GM19025 (cell line): ENCODE measurements around the gene SNRPE.

Experiments
- ATAC-seq: cut with Tn5 transposase; IDR thresholded peaks from one replicate; pipeline ENCODE4 v1.9.1; 2021; ENCODE audit warnings: mild to moderate bottlenecking, low read depth, moderate library complexity; ENCODE audit not compliant: unreplicated experiment

Gene SNRPE

DNA sequence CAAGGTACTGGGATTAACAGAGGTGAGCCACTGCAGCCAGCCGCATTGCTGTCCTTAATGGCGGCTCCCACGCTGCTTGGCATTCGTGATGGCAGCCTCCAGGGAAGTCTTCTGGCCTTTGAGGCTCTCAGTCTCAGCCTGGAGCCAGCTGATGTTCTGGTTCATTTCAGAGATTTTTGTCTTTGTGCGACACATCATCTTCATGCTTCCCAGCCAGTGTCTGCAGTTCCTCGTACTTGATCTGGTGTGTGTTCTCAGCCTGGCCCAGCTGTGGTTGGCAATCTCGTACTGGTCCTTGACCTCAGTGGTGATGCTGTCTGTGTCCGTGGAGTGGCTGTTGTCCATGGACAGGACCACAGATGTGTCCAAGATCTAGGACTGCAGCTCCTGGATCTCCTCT, 11.7 kb downstream of the SNRPE start:
- ATAC-seq = no peak

DNA sequence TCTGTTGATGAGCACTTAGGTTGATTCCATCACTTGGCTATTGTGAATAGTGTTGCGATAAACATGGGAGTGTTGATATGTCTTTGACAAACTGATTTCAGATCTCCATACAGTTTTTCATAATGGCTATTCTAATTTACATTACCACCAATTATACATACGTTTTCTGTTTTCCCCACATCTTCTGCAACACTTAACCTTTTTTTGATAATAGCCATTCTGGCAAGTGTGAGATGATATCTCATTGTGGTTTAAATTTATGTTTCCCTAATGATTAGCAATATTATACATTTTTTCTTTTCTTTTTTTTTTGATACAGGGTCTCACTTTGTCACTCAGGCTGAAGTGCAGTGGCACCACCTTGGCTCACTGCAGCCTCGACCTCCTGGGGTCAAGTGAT, 17.0 kb downstream of the SNRPE start:
- ATAC-seq = no peak

GRCh38 chr1:203880606-203881005, 19.2 kb downstream of the SNRPE start:
- ATAC-seq = no peak

- ATAC-seq = no peak
Observed at GRCh38 chr1:203888807-203889251, 27.4 kb downstream of the SNRPE start.

- no peak for ATAC-seq
Observed at GRCh38 chr1:203891950-203892349, 30.6 kb downstream of the SNRPE start.

DNA sequence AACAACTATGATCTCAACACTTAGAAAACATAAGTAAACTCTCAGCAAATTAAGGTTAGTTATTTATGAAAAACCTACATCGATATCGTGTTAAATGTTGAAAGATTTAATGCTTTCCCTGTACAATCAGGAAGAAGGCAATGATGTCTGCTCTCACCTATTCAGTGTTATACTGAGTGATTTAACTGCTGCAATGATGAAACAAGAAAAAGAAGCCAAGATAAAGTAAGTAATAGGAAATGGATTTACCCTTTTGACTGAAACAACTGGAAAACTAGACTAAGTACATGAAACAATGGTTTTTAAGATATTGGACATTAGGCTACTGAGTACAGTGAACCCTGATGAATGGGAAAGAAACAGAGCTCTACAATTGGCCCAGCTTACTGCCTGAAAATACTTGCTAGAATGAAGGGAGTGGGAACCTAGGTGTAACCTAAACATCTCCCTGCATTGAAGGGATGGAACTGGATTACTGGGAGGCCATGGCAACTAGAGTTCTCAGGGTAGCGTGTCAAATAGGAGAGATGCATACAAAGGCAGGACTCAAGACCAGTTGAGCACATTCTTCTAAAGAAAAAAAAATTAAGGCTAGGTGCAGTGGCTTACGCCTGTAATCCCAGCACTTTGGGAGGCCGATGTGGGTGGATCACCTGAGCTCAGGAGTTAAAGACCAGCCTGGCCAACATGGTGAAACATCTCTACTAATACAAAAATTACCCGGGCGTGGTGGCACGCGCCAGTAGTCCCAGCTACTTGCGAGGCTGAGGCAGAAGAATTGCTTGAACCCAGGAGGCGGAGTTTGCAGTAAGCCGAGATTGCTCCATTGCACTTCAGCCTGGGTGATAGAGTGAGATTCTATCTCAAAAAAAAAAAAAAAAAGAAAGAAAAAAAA, 37.3 kb downstream of the SNRPE start:
- ATAC-seq = no peak

GRCh38 chr1:203899353-203899716, 37.9 kb downstream of the SNRPE start:
- no peak for ATAC-seq

- ATAC-seq = no peak
Observed at GRCh38 chr1:203899869-203900714, 38.7 kb downstream of the SNRPE start.

DNA sequence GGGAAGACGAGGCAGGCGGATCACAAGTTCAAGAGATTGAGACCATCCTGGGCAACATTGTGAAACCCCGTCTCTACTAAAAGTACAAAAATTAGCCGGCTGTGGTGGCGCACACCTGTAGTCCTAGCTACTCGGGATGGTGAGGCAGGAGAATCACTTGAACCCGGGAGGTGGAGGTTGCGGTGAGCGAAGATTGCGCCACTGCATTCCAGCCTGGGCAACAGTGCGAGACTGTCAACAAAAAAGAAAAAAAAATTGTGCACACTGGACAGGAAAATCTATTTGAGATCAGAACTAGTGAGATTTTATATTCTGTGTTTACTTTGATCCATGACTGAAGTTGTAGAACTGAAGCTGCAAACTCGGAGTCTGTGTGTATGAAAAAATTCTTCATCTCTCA, 40.2 kb downstream of the SNRPE start:
- ATAC-seq = no peak

DNA sequence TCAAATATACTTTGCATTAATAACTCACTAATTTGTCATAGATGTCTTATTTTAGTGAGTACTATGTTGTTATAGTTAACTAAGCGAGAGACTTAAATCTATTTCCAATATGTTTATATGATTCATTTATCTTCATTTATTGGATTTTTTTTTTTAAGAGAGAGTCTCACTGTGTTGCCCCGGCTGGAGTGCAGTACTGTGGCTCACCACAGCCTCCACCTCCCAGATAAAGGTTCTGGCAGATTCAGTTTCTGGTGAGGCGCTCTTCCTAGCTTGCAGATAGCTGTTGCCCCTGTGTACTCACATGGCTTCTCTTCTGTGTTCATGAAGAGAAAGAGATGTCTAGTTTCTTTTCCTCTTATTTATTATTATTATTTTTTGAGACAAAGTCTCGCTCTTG, 43.9 kb downstream of the SNRPE start:
- no peak for ATAC-seq

GRCh38 chr1:203906932-203907331, 45.5 kb downstream of the SNRPE start:
- ATAC-seq = no peak

DNA sequence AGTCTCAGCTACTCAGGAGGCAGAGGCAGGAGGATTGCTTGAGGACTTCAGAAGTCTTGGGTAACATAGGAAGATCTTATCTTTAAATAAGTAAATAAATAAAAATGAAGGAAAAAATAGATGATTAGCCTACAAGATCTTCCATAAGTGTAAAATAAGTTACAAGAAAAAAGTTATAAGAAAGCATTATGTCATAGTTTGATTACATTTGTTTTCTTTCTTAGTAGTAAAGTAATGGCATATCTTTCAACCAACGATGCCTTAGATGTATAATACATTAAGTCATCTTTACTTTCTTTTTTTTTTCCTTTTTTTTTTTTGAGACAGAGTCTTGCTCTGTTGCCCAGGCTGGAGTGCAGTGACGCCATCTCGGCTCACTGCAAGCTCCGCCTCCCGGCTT, 46.5 kb downstream of the SNRPE start:
- no peak for ATAC-seq

GRCh38 chr1:203911806-203912205, 50.4 kb downstream of the SNRPE start:
- no peak for ATAC-seq

GRCh38 chr1:203913073-203913521, 51.7 kb downstream of the SNRPE start:
- no peak for ATAC-seq

DNA sequence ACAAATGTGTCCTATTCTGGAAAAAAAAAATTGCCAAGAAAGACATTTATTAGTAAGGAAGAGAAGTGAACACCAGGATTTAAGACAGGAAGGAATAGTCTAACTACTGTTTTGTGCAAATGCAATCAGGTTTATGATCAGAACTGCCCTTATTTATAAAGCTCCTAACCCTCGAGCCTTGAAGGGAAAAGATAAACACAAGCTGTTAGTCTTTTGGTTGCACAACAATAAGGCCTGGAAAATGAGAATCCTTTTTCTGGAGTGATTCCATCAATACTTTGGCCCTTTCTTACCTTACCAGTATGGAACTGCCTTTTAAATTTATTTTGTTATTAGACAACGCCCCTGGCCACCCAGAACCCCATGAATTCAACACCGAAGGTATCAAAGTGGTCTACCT, 52.9 kb downstream of the SNRPE start:
- ATAC-seq = no peak

DNA sequence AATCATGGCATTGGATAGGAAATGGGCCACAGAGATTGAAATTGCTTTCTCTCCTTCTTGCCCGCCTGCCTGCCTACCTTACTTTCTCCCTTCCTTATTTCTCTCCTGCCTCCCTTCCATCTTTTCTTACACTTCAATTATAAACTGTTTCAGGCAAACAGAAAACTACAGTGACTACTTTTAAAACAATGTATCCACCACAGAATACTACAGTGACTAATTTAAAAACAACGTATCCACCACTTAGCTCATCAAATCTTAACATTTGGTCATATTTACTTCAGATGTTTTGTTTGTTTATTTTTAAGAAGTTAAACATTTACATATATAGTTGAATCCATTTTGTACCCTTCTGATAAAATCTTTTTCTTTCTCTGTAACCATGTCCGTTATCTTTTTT, 54.4 kb downstream of the SNRPE start:
- ATAC-seq = no peak

DNA sequence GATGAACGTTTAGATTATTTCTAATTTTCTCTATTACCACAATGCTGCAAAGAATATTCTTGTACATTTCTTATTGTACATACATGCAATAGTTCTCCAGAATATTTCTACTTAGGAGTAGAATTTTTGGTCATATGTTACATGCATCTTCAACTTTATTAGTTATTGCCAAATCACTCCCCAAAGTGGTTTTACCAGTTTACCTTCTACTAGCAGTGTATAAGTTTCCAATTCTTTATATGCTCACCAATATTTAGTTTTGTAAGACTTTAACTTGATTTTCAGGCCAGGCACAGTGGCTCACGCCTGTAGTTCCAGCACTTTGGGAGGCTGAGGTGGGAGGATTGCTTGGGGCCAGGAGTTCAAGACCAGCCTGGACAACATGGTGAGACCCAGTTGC, 55.4 kb downstream of the SNRPE start:
- no peak for ATAC-seq
